Myometrial cell (primary cell): ENCODE results near the gene SMC4. TPM values are rescaled to one million over a fixed set of nuclear protein-coding genes. Genes with fewer than 3 reads are reported as not detected.

Experiments
- total RNA-seq: library from RNA; depleted of rRNA; stranded (reverse); fragments of >200 nt; gene quantifications from 2 replicates; pipeline ENCODE4 v1.2.3, GENCODE V29; 2015

The SMC4 gene
- 45.5 and 48.7 TPM in 2 replicates for total RNA-seq

DNA sequence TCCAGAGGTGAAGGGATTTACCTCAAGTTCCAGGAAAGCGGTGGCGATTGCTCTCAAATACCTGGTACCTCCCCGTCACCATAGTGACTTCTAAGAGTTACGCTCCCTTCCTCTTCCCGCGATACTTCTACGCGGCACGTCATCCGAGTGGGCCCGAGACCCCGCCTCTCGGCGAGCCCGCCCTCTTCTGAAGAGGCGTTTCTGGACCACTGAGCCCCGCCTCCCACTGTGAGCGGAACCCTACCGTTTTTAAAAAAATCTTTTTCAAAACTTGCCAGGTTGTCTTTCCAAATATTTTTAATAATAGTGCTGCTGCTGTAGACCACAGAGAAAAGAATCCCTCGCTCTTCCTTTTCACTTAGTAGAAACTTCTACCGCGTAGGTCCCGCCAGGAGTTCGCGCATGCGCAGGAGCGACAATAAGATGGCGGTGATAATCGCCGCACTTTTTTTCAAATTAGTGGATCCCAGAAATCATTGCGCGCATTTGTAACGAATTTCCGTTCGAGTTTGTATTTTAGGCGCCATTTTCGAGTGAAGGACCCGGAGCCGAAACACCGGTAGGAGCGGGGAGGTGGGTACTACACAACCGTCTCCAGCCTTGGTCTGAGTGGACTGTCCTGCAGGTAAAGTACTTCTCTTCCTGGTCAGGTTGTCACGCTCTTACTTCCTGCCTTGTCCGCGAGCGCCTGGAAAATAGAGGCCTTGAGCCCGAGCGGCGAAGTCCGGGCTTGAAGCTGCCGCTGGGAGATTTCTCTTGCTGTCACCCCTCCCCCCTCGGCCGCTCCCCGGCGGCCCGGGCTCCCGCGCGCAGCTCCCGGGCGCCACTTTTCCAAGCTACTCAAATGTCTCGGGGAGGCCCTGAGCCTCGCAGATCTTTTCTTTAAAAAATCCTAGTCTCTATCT, at the start of gene SMC4, which contains the start of gene IFT80:
TSS of gene SMC4 (plus strand) at position 526 of the 905 bp plus-strand sequence. CDS start 1,177 bp downstream, outside the sequence.
TSS of gene IFT80 (minus strand) at position 101 of the 905 bp plus-strand sequence. CDS start 14,625 bp downstream, outside the sequence.

DNA sequence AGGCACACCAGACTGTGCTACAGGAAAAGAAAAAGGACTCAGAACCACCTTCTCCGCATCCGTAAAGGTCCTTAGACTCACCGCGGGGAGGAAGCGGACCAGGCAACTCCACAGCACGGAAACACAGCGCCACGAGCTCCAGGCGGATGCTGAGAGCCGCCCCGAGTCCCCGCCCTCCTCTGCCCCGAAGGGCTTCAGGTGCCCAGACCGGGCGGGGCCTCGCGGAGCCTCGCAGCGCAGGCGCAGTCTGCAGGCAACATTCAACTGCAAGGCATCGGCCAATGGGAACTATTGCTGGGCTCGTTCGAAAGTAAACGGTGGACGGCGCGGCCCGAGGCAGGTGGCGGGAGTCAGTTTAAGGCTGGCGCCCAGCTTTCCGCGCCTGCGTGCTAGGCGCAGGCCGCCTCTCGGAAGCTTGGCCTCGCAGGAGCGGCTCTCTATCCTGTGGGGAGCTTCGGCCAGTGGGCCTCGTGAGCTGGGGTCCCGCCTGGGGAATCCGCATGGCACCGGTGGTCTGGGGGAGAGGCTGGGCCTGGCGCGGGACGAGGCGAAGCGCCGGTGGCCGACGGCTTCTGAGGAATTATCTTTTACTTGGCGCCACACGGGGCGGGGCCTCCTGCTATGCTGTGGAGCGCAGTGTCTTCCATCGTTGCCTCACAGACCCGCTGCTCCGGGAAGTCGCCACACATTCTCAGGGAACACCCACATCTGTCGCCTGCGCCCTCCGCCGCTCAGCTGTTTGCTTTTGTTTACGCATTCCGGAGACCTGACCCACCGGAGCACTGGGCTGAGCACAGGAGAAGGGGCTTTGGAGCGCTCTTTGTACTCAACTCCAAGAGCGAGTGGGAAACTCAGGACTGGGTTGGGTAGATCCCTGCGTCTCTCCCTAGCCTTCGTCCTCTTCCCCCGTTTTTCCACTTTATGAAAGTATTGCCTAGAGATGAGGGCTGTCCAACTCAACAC, 50.5 kb downstream of the SMC4 start, which contains the start of gene TRIM59:
TSS of gene TRIM59 (minus strand) at position 151 of the 963 bp plus-strand sequence. CDS start 10,603 bp downstream, outside the sequence.

Other genes starting within 250 kb of the SMC4 start
- gene C3orf80, start 174.2 kb upstream of the SMC4 start, total RNA-seq, result not detected in 2 replicates
- 47.3 and 56.8 TPM in 2 replicates for gene IFT80, start 425 bp upstream of the SMC4 start, total RNA-seq
- gene TRIM59, start 50.1 kb downstream of the SMC4 start, total RNA-seq, result 26.8 and 35.1 TPM in 2 replicates
- 29.4 and 35.8 TPM in 2 replicates for gene KPNA4, start 165.9 kb downstream of the SMC4 start, total RNA-seq